ENCODE measurements around the gene OTOGL. TPM values are rescaled to one million over a fixed set of nuclear protein-coding genes. Genes with fewer than 3 reads are reported as not detected.
A peak's percentile ranks its signal among the peaks of the same experiment; 100 is the strongest.

Gene OTOGL
- total and polyA plus RNA-seq, 2 donors from 2014 or later: 0.47 to 0.80 TPM

GRCh38 chr12:80412343-80412953 lies 313.1 kb downstream of the OTOGL start:
- Histone ChIP-seq H3K9ac (ENCODE audit: low read length in 3 of 3) (no peak overlapping the region), H3K4me1 (ENCODE audit: control insufficient read depth in 2 of 3, insufficient read depth in 2 of 3, low read depth in 1 of 3, low read length in 3 of 3) (no peaks in the 10 kb centered on the region), H3K4me3 (ENCODE audit: low read length in 3 of 3) (no peak overlapping the region), H3K9me3 (ENCODE audit: control insufficient read depth in 2 of 3, insufficient read depth in 1 of 3, low read length in 3 of 3) (no peaks in the 10 kb centered on the region), H3K27ac (ENCODE audit: low read depth in 2 of 2, low read length in 2 of 2) (no peak overlapping the region), H3K27me3 (ENCODE audit: control insufficient read depth, insufficient read depth, low read length) (no peaks in the 10 kb centered on the region), H3K36me3 (ENCODE audit: control insufficient read depth in 2 of 3, insufficient read depth in 3 of 3, low read length in 3 of 3) (no peaks in the 10 kb centered on the region)
- peak in 2 of 5 donors; percentile 67 to 74 for DNase-seq
- TF ChIP-seq CTCF (IDR thresholded peaks at IDR 0.05; ENCODE audit: borderline replicate concordance, extremely low read depth, insufficient read depth): peak; percentile 69
- FAIRE-seq: peak; percentile 98
- intact Hi-C loops (cut with DNase I): no loop called here

GRCh38 chr12:80413462-80413861 lies 314.1 kb downstream of the OTOGL start:
- DNase-seq: no peak
- no peak for TF ChIP-seq CTCF (IDR thresholded peaks at IDR 0.05; ENCODE audit: borderline replicate concordance, extremely low read depth, insufficient read depth)
- FAIRE-seq: no peak
- intact Hi-C loops (cut with DNase I): no loop called here
- no peaks in the 10 kb centered on the region for H3K36me3 ChIP-seq (ENCODE audit: control insufficient read depth in 2 of 3, insufficient read depth in 3 of 3, low read length in 3 of 3)
- H3K9ac ChIP-seq (ENCODE audit: low read length in 3 of 3): no peak overlapping the region
- H3K4me1 ChIP-seq (ENCODE audit: control insufficient read depth in 2 of 3, insufficient read depth in 2 of 3, low read depth in 1 of 3, low read length in 3 of 3): no peaks in the 10 kb centered on the region
- H3K4me3 ChIP-seq (ENCODE audit: low read length in 3 of 3): no peak overlapping the region
- no peaks in the 10 kb centered on the region for H3K9me3 ChIP-seq (ENCODE audit: control insufficient read depth in 2 of 3, insufficient read depth in 1 of 3, low read length in 3 of 3)
- H3K27ac ChIP-seq (ENCODE audit: low read depth in 2 of 2, low read length in 2 of 2): no peak overlapping the region
- no peaks in the 10 kb centered on the region for H3K27me3 ChIP-seq (ENCODE audit: control insufficient read depth, insufficient read depth, low read length)

GRCh38 chr12:80415466-80415865 lies 316.1 kb downstream of the OTOGL start:
- TF ChIP-seq CTCF (IDR thresholded peaks at IDR 0.05; ENCODE audit: borderline replicate concordance, extremely low read depth, insufficient read depth): no peak
- Histone ChIP-seq H3K36me3 (ENCODE audit: control insufficient read depth in 2 of 3, insufficient read depth in 3 of 3, low read length in 3 of 3) (no peaks in the 10 kb centered on the region), H3K27ac (ENCODE audit: low read depth in 2 of 2, low read length in 2 of 2) (no peak overlapping the region), H3K4me1 (ENCODE audit: control insufficient read depth in 2 of 3, insufficient read depth in 2 of 3, low read depth in 1 of 3, low read length in 3 of 3) (peaks cover 0 to 6% (median 0%) of the 10 kb centered on the region in 3 donors), H3K9ac (ENCODE audit: low read length in 3 of 3) (no peak overlapping the region), H3K27me3 (ENCODE audit: control insufficient read depth, insufficient read depth, low read length) (no peaks in the 10 kb centered on the region), H3K4me3 (ENCODE audit: low read length in 3 of 3) (no peak overlapping the region), H3K9me3 (ENCODE audit: control insufficient read depth in 2 of 3, insufficient read depth in 1 of 3, low read length in 3 of 3) (no peaks in the 10 kb centered on the region)
- DNase-seq: no peak
- FAIRE-seq: no peak
- intact Hi-C loops (cut with DNase I): no loop called here

- intact Hi-C loops (cut with DNase I): no loop called here
- H3K4me1 ChIP-seq (ENCODE audit: control insufficient read depth in 2 of 3, insufficient read depth in 2 of 3, low read depth in 1 of 3, low read length in 3 of 3): peaks cover 0 to 6% (median 0%) of the 10 kb centered on the region in 3 donors
- DNase-seq (no peak), FAIRE-seq (no peak)
- H3K9me3 ChIP-seq (ENCODE audit: control insufficient read depth in 2 of 3, insufficient read depth in 1 of 3, low read length in 3 of 3): no peaks in the 10 kb centered on the region
- no peak overlapping the region for H3K4me3 ChIP-seq (ENCODE audit: low read length in 3 of 3)
- H3K27me3 ChIP-seq (ENCODE audit: control insufficient read depth, insufficient read depth, low read length): no peaks in the 10 kb centered on the region
- no peak overlapping the region for H3K9ac ChIP-seq (ENCODE audit: low read length in 3 of 3)
- H3K36me3 ChIP-seq (ENCODE audit: control insufficient read depth in 2 of 3, insufficient read depth in 3 of 3, low read length in 3 of 3): no peaks in the 10 kb centered on the region
- TF ChIP-seq CTCF (IDR thresholded peaks at IDR 0.05; ENCODE audit: borderline replicate concordance, extremely low read depth, insufficient read depth): no peak
- no peak overlapping the region for H3K27ac ChIP-seq (ENCODE audit: low read depth in 2 of 2, low read length in 2 of 2)
These were observed 320.3 kb downstream of the OTOGL start for GRCh38 chr12:80419644-80420043.

All from kidney (tissue), 14 donors.